ENCODE measurements around the gene SUMF1.

Gene SUMF1

DNA sequence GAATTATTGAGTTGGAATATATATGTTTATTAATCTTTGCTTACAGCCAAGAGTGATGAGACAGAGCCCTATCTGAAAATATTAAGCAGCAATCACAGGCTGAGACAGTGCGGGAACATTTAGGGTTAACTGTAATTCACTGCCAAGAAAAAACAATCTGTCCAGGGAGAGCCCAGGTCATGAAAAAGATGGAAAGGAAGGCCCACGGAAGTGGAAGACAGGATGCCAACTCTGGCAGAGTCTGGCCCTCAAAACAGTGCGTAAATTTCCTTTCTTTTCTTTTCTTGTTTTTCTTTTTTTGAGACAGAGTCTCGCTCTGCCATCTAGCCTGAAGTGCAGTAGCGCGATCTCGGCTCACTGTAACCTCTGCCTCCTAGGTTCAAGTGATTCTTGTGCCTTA, 67.6 kb downstream of the SUMF1 start:
- no peak overlapping the region for H3K14ac ChIP-seq (ENCODE audit: low read length in 2 of 2)
- H3K9ac ChIP-seq (ENCODE audit: low read length): no peak overlapping the region
- DNase-seq: no peak
- no peak overlapping the region for H3K23ac ChIP-seq (ENCODE audit: low read length in 2 of 2)
- no peak overlapping the region for H3K4me3 ChIP-seq (ENCODE audit: insufficient read depth in 1 of 2, low read depth in 1 of 2, low read length in 2 of 2)
- H2BK120ac ChIP-seq (ENCODE audit: low read depth, low read length): no peak overlapping the region
- WGBS: 93% methylated on average over 7 of the region's 7 CpGs
- H3K4me2 ChIP-seq (ENCODE audit: low read length, poor library complexity, severe bottlenecking): no peak overlapping the region
- peaks cover 2% of the 10 kb centered on the region for H3K4me1 ChIP-seq (ENCODE audit: control insufficient read depth, insufficient read depth, low read depth, low read length)
- peaks cover 0 to 13% of the 10 kb centered on the region in 2 experiments for H3K36me3 ChIP-seq (ENCODE audit: control insufficient read depth in 1 of 2, insufficient read depth in 2 of 2, low read depth in 1 of 2, low read length in 2 of 2)
- no peak overlapping the region for H2AFZ ChIP-seq (ENCODE audit: low read depth, low read length)
- H2BK5ac ChIP-seq (ENCODE audit: low read depth, low read length, poor library complexity, severe bottlenecking): no peak overlapping the region
- no peak overlapping the region for H4K91ac ChIP-seq (ENCODE audit: low read length)
- H3K9me3 ChIP-seq (ENCODE audit: control insufficient read depth, low read length): no peaks in the 10 kb centered on the region
- H2BK12ac ChIP-seq (ENCODE audit: low read length in 2 of 2): no peak overlapping the region
- no peak overlapping the region for H3K18ac ChIP-seq (ENCODE audit: low read depth in 1 of 2, low read length in 2 of 2)
- H3K27ac ChIP-seq (ENCODE audit: low read length, poor library complexity, severe bottlenecking): no peak overlapping the region
- H3K4ac ChIP-seq (ENCODE audit: low read depth in 1 of 2, low read length in 2 of 2): no peak overlapping the region
- H4K8ac ChIP-seq (ENCODE audit: low read length): no peak overlapping the region
- no peak overlapping the region for H2BK15ac ChIP-seq (ENCODE audit: low read depth, poor library complexity, severe bottlenecking)
- peaks cover 5% of the 10 kb centered on the region for H3K79me1 ChIP-seq (replicated peaks; ENCODE audit: low read length, poor library complexity, severe bottlenecking)
- H2AK5ac ChIP-seq (ENCODE audit: low read length, severe bottlenecking): no peak overlapping the region
- H3K27me3 ChIP-seq (ENCODE audit: control insufficient read depth in 1 of 2, insufficient read depth in 1 of 2, low read length in 2 of 2): no peaks in the 10 kb centered on the region

DNA sequence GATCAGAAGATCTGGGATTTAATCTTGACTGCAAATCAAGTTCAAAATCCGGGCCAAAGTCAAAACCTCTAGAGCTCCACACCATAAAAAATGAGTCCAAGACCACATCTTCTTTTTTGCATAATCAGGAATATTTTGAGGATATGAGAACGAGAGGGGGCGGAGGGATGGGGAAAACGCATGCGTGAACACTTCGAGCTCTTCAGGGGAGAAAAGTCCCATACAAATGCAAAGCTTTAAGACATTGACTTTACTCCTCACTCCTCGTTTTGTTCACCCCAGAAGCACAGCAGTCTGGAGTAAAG, 68.2 kb downstream of the SUMF1 start:
- H3K23ac ChIP-seq (ENCODE audit: low read length in 2 of 2): no peak overlapping the region
- H3K9me3 ChIP-seq (ENCODE audit: control insufficient read depth, low read length): no peaks in the 10 kb centered on the region
- H4K91ac ChIP-seq (ENCODE audit: low read length): no peak overlapping the region
- no peak overlapping the region for H2BK12ac ChIP-seq (ENCODE audit: low read length in 2 of 2)
- no peak overlapping the region for H2AK5ac ChIP-seq (ENCODE audit: low read length, severe bottlenecking)
- WGBS: 80% methylated on average over 1 of the region's 7 CpGs
- no peak overlapping the region for H3K9ac ChIP-seq (ENCODE audit: low read length)
- no peak overlapping the region for H4K8ac ChIP-seq (ENCODE audit: low read length)
- no peak overlapping the region for H2BK120ac ChIP-seq (ENCODE audit: low read depth, low read length)
- no peak overlapping the region for H3K4me2 ChIP-seq (ENCODE audit: low read length, poor library complexity, severe bottlenecking)
- peaks cover 5% of the 10 kb centered on the region for H3K79me1 ChIP-seq (replicated peaks; ENCODE audit: low read length, poor library complexity, severe bottlenecking)
- no peak overlapping the region for H2BK5ac ChIP-seq (ENCODE audit: low read depth, low read length, poor library complexity, severe bottlenecking)
- H2AFZ ChIP-seq (ENCODE audit: low read depth, low read length): no peak overlapping the region
- H2BK15ac ChIP-seq (ENCODE audit: low read depth, poor library complexity, severe bottlenecking): no peak overlapping the region
- no peaks in the 10 kb centered on the region for H3K27me3 ChIP-seq (ENCODE audit: control insufficient read depth in 1 of 2, insufficient read depth in 1 of 2, low read length in 2 of 2)
- no peak overlapping the region for H3K27ac ChIP-seq (ENCODE audit: low read length, poor library complexity, severe bottlenecking)
- peaks cover 5% of the 10 kb centered on the region for H3K4me1 ChIP-seq (ENCODE audit: control insufficient read depth, insufficient read depth, low read depth, low read length)
- H3K18ac ChIP-seq (ENCODE audit: low read depth in 1 of 2, low read length in 2 of 2): no peak overlapping the region
- DNase-seq: no peak
- no peak overlapping the region for H3K4ac ChIP-seq (ENCODE audit: low read depth in 1 of 2, low read length in 2 of 2)
- no peak overlapping the region for H3K14ac ChIP-seq (ENCODE audit: low read length in 2 of 2)
- H3K36me3 ChIP-seq (ENCODE audit: control insufficient read depth in 1 of 2, insufficient read depth in 2 of 2, low read depth in 1 of 2, low read length in 2 of 2): peaks cover 0 to 10% of the 10 kb centered on the region in 2 experiments
- no peak overlapping the region for H3K4me3 ChIP-seq (ENCODE audit: insufficient read depth in 1 of 2, low read depth in 1 of 2, low read length in 2 of 2)

DNA sequence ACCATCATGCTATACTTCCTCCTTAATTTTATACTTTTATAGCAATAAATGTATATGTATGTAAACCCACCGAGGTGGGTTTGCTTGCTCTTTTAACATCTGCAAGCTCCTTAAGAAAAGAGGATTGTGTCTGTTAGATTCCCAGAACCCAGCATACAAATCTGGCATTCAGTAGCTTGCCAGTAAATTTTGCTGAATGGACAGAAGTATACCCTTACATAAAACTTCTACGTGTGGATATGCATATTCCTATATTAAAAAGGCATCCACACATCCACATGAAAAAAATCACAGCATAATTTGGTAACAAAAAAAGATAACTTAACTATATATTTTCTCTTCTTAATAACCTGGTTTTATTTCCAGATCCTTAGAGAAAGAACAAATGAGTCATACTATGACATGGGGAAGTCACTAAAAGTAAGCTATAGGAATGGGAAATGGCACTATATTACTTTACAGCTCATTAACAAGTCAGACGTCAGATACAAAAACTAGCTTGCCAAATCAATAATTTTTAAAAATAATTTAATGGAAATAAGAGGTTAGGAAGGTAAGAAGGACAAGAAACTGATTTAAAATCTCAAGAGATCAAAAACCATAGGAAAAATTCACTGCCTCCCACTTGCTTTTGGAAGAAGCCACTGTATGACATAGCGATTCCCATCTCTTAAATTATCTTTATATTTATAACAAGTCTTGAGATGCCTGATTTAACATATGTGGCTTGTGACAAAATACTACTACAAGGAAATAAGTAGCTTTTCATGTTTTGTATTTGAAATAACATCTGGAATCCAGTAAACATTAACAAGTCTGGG, 68.7 kb downstream of the SUMF1 start:
- no peak overlapping the region for H3K4me2 ChIP-seq (ENCODE audit: low read length, poor library complexity, severe bottlenecking)
- H4K8ac ChIP-seq (ENCODE audit: low read length): no peak overlapping the region
- H3K27ac ChIP-seq (ENCODE audit: low read length, poor library complexity, severe bottlenecking): no peak overlapping the region
- H2AFZ ChIP-seq (ENCODE audit: low read depth, low read length): no peak overlapping the region
- peaks cover 0 to 5% of the 10 kb centered on the region in 2 experiments for H3K36me3 ChIP-seq (ENCODE audit: control insufficient read depth in 1 of 2, insufficient read depth in 2 of 2, low read depth in 1 of 2, low read length in 2 of 2)
- H3K4ac ChIP-seq (ENCODE audit: low read depth in 1 of 2, low read length in 2 of 2): no peak overlapping the region
- no CpG with 5 or more reads among the region's 4 CpGs for WGBS
- H2BK15ac ChIP-seq (ENCODE audit: low read depth, poor library complexity, severe bottlenecking): no peak overlapping the region
- H3K9ac ChIP-seq (ENCODE audit: low read length): no peak overlapping the region
- H3K9me3 ChIP-seq (ENCODE audit: control insufficient read depth, low read length): no peaks in the 10 kb centered on the region
- H2BK5ac ChIP-seq (ENCODE audit: low read depth, low read length, poor library complexity, severe bottlenecking): no peak overlapping the region
- H2AK5ac ChIP-seq (ENCODE audit: low read length, severe bottlenecking): no peak overlapping the region
- no peak overlapping the region for H3K18ac ChIP-seq (ENCODE audit: low read depth in 1 of 2, low read length in 2 of 2)
- H2BK12ac ChIP-seq (ENCODE audit: low read length in 2 of 2): no peak overlapping the region
- H2BK120ac ChIP-seq (ENCODE audit: low read depth, low read length): no peak overlapping the region
- H3K27me3 ChIP-seq (ENCODE audit: control insufficient read depth in 1 of 2, insufficient read depth in 1 of 2, low read length in 2 of 2): no peaks in the 10 kb centered on the region
- no peak overlapping the region for H3K14ac ChIP-seq (ENCODE audit: low read length in 2 of 2)
- H3K23ac ChIP-seq (ENCODE audit: low read length in 2 of 2): no peak overlapping the region
- no peak overlapping the region for H3K4me3 ChIP-seq (ENCODE audit: insufficient read depth in 1 of 2, low read depth in 1 of 2, low read length in 2 of 2)
- peak; percentile 17 for DNase-seq
- H3K79me1 ChIP-seq (replicated peaks; ENCODE audit: low read length, poor library complexity, severe bottlenecking): peaks cover 5% of the 10 kb centered on the region
- peaks cover 5% of the 10 kb centered on the region for H3K4me1 ChIP-seq (ENCODE audit: control insufficient read depth, insufficient read depth, low read depth, low read length)
- no peak overlapping the region for H4K91ac ChIP-seq (ENCODE audit: low read length)

DNA sequence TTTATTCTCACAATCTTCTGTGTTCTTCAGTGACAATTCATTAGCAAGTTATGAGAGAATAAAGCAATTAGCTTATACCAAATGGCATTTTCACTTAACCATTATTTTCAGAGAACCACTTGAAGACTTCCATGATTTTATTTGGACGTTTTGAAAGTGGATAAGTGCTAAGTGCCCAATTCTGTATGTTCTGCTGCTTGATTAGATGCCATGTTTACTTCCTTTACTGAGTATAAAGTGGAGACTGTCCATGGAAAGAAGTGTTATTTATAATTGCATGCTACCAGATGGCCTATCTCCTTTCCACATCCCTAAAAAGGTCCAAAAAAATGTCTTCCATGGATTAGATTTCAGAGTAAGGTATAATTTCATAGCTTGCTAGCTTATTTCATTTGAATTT, 69.6 kb downstream of the SUMF1 start:
- H3K27ac ChIP-seq (ENCODE audit: low read length, poor library complexity, severe bottlenecking): no peak overlapping the region
- H3K23ac ChIP-seq (ENCODE audit: low read length in 2 of 2): no peak overlapping the region
- H3K4me2 ChIP-seq (ENCODE audit: low read length, poor library complexity, severe bottlenecking): no peak overlapping the region
- peaks cover 9% of the 10 kb centered on the region for H3K79me1 ChIP-seq (replicated peaks; ENCODE audit: low read length, poor library complexity, severe bottlenecking)
- H2AFZ ChIP-seq (ENCODE audit: low read depth, low read length): no peak overlapping the region
- H3K9ac ChIP-seq (ENCODE audit: low read length): no peak overlapping the region
- H2BK120ac ChIP-seq (ENCODE audit: low read depth, low read length): no peak overlapping the region
- no peak overlapping the region for H2BK15ac ChIP-seq (ENCODE audit: low read depth, poor library complexity, severe bottlenecking)
- no peak overlapping the region for H2AK5ac ChIP-seq (ENCODE audit: low read length, severe bottlenecking)
- H3K4me3 ChIP-seq (ENCODE audit: insufficient read depth in 1 of 2, low read depth in 1 of 2, low read length in 2 of 2): no peak overlapping the region
- no peak overlapping the region for H3K18ac ChIP-seq (ENCODE audit: low read depth in 1 of 2, low read length in 2 of 2)
- H4K91ac ChIP-seq (ENCODE audit: low read length): no peak overlapping the region
- no peak overlapping the region for H4K8ac ChIP-seq (ENCODE audit: low read length)
- H3K4ac ChIP-seq (ENCODE audit: low read depth in 1 of 2, low read length in 2 of 2): no peak overlapping the region
- peaks cover 5% of the 10 kb centered on the region for H3K4me1 ChIP-seq (ENCODE audit: control insufficient read depth, insufficient read depth, low read depth, low read length)
- H3K14ac ChIP-seq (ENCODE audit: low read length in 2 of 2): no peak overlapping the region
- no peak overlapping the region for H2BK5ac ChIP-seq (ENCODE audit: low read depth, low read length, poor library complexity, severe bottlenecking)
- H3K9me3 ChIP-seq (ENCODE audit: control insufficient read depth, low read length): no peaks in the 10 kb centered on the region
- H2BK12ac ChIP-seq (ENCODE audit: low read length in 2 of 2): no peak overlapping the region
- H3K27me3 ChIP-seq (ENCODE audit: control insufficient read depth in 1 of 2, insufficient read depth in 1 of 2, low read length in 2 of 2): no peaks in the 10 kb centered on the region
- peaks cover 0 to 4% of the 10 kb centered on the region in 2 experiments for H3K36me3 ChIP-seq (ENCODE audit: control insufficient read depth in 1 of 2, insufficient read depth in 2 of 2, low read depth in 1 of 2, low read length in 2 of 2)
- DNase-seq: no peak
- WGBS: 56% methylated on average over 1 of the region's 1 CpG
